ENCODE data around the gene CYTH4. TPM values are rescaled to one million over a fixed set of nuclear protein-coding genes. Genes with fewer than 3 reads are reported as not detected.
A peak's percentile ranks its signal among the peaks of the same experiment; 100 is the strongest.

Gene CYTH4
- polyA plus RNA-seq, 4 donors = 1.1 to 5.4 (median 3.6) TPM

DNA sequence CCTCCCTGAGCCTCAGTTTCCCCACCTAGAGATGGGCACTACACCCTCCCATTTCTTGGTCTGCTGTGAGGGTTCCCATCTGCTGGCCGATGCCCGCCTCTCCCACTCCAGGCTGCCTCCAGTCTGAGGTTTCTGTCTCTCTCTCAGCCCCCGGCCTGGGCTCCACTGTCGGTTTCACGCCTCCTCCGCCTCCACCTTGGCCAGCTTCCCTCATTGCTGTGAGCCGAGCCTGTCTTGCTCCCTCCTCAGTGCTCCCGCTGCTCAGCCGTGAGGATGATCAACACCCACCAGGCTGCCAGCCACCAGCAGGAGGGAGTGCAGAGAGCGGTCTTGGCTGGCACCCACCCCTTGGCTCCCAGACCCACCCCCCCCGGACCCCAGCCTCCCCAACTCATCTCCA is 61.0 kb downstream of the CYTH4 start:
- FAIRE-seq (no peak), DNase-seq (no peak)
- Histone ChIP-seq H3K9me3 (ENCODE audit: control insufficient read depth in 2 of 2, insufficient read depth in 1 of 2, low read depth in 1 of 2, low read length in 1 of 2) (no peaks in the 10 kb centered on the region), H3K27me3 (ENCODE audit: control insufficient read depth in 3 of 3, insufficient read depth in 3 of 3, low read length in 3 of 3) (no peaks in the 10 kb centered on the region), H3K4me1 (ENCODE audit: control insufficient read depth in 3 of 3, insufficient read depth in 2 of 3, low read depth in 1 of 3, low read length in 2 of 3) (peaks cover 4 to 23% (median 6%) of the 10 kb centered on the region in 3 donors), H3K4me3 (ENCODE audit: low read depth in 1 of 3, low read length in 3 of 3) (no peak overlapping the region), H3K36me3 (ENCODE audit: control insufficient read depth in 3 of 3, insufficient read depth in 2 of 3, low read depth in 1 of 3, low read length in 3 of 3) (no peaks in the 10 kb centered on the region), H3K27ac (ENCODE audit: low read depth in 1 of 3, low read length in 2 of 3) (no peak overlapping the region)
- WGBS, 3 donors = 61 to 69% (median 64%) methylated on average over 11 of the region's 11 CpGs

DNA sequence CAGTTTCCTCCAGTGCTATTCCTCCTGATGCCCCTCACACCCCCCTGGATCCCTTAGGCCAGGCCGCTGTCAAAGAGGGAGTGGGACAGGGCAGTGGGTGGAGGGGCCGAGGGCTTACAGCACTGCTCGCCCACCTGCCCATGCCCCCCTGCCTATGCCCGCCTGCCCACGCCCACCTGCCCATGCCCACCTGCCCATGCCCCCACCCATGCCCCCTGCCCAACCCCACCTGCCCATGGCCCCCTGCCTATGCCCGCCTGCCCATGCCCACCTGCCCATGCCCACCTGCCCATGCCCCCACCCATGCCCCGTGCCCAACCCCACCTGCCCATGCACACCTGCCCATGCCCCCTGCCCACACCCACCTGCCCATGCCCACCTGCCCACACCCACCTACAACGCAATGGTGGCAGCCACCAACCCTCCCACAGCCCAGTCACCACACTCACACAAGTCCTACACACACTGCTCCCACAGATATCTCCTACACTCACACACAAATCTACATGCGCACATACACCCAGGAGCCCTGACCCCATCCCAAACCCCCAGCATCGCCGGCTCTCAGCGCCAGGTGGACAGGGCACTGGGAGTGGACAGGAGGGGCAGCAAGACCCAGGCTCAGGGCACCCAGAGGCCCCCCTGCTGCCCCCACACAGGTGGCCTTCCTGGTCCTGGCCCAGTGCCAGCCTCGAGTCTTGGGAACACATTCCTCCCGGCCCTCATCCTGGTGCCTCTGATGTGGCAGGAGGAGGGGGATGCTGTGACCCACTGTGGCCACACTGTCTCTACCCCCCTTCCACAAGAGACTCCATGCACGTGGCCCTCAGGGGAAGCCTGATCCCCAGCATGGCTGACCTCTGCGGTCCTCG is 61.8 kb downstream of the CYTH4 start:
- FAIRE-seq = no peak
- Histone ChIP-seq H3K4me1 (ENCODE audit: control insufficient read depth in 3 of 3, insufficient read depth in 2 of 3, low read depth in 1 of 3, low read length in 2 of 3) (peaks cover 2 to 16% (median 6%) of the 10 kb centered on the region in 3 donors), H3K4me3 (ENCODE audit: low read depth in 1 of 3, low read length in 3 of 3) (no peak overlapping the region), H3K27ac (ENCODE audit: low read depth in 1 of 3, low read length in 2 of 3) (no peak overlapping the region), H3K27me3 (ENCODE audit: control insufficient read depth in 3 of 3, insufficient read depth in 3 of 3, low read length in 3 of 3) (no peaks in the 10 kb centered on the region), H3K9me3 (ENCODE audit: control insufficient read depth in 2 of 2, insufficient read depth in 1 of 2, low read depth in 1 of 2, low read length in 1 of 2) (no peaks in the 10 kb centered on the region), H3K36me3 (ENCODE audit: control insufficient read depth in 3 of 3, insufficient read depth in 2 of 3, low read depth in 1 of 3, low read length in 3 of 3) (no peaks in the 10 kb centered on the region)
- 68 to 77% (median 69%) methylated on average over 12 to 17 of the region's 17 CpGs for WGBS, 3 donors
- no peak for DNase-seq

DNA sequence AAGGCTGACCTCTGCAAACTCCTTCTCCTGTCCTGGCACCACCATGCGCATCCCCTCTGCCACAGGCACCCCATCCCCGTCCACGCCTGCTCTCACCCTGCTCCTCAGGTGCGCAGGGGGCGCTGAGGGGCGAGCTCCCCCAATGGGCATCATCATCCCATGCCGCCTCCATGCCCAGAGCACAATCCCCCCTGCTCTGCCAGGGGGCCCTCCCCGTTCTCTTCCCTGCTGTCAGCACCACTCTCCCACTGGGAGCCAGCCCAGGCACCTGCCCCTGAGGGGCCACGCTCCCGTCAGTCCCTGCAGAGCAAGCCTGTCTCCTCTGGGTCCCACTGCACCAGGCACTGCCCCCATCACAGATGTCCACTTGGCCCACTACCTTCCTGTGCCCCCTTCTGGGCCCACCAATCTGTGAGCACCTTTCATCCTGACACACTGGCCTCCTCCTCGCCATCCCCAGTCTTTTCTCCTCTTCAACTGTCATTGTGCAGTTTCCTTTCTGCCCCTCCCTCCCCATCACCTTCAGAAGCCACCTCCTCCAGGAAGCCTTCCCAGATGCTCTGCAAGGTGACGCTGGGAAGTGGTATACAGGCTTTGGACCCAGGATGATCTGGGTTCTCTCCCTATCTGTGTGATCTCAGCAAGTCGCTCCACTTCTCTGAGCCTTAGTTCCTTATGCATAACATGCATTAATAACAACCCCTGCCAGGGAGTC is 62.6 kb downstream of the CYTH4 start:
- FAIRE-seq = no peak
- H3K27ac ChIP-seq (ENCODE audit: low read depth in 1 of 3, low read length in 2 of 3) = no peak overlapping the region
- WGBS, 3 donors = 76 to 78% (median 78%) methylated on average over 10 to 13 of the region's 13 CpGs
- H3K27me3 ChIP-seq (ENCODE audit: control insufficient read depth in 3 of 3, insufficient read depth in 3 of 3, low read length in 3 of 3) = no peaks in the 10 kb centered on the region
- DNase-seq = no peak
- no peak overlapping the region for H3K4me3 ChIP-seq (ENCODE audit: low read depth in 1 of 3, low read length in 3 of 3)
- H3K36me3 ChIP-seq (ENCODE audit: control insufficient read depth in 3 of 3, insufficient read depth in 2 of 3, low read depth in 1 of 3, low read length in 3 of 3) = no peaks in the 10 kb centered on the region
- H3K9me3 ChIP-seq (ENCODE audit: control insufficient read depth in 2 of 2, insufficient read depth in 1 of 2, low read depth in 1 of 2, low read length in 1 of 2) = no peaks in the 10 kb centered on the region
- H3K4me1 ChIP-seq (ENCODE audit: control insufficient read depth in 3 of 3, insufficient read depth in 2 of 3, low read depth in 1 of 3, low read length in 2 of 3) = peaks cover 0 to 12% (median 6%) of the 10 kb centered on the region in 3 donors

DNA sequence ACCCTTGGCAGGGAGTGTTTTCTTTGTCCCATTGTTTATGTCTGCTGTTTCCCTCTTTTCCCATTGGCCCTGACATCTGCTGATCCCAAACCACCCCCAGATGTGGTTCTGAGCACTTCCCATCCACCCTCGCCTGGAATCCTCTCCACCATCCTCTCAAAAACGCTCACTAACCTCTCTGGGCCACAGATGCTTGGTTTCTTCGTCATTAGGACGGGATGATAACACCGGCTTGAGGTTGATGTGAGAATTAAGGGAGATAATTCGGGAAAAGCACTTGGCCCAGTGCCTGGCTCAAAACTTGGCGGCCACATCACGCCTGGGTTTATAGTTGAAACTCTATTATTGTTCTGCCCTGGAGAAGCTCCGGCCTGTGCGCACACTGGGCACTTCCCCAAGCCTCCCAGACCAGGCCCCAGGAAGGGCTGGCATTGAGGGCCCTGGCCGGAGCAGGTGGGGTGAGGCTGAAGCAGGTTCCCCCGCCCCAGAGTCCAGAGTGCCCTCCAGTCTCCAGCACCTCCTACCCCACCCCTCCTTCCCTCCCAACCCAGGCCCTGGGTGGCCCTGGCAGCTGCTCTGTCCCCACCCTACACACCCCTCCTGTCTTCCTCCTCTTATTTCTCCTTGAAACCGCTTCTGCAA is 63.7 kb downstream of the CYTH4 start:
- WGBS, 3 donors = 21 to 25% (median 24%) methylated on average over 13 of the region's 13 CpGs
- H3K27me3 ChIP-seq (ENCODE audit: control insufficient read depth in 3 of 3, insufficient read depth in 3 of 3, low read length in 3 of 3) = no peaks in the 10 kb centered on the region
- no peak overlapping the region for H3K4me3 ChIP-seq (ENCODE audit: low read depth in 1 of 3, low read length in 3 of 3)
- FAIRE-seq (no peak), DNase-seq (peak; percentile 36 to 61)
- H3K9me3 ChIP-seq (ENCODE audit: control insufficient read depth in 2 of 2, insufficient read depth in 1 of 2, low read depth in 1 of 2, low read length in 1 of 2) = no peaks in the 10 kb centered on the region
- peaks cover 0 to 12% (median 6%) of the 10 kb centered on the region in 3 donors for H3K4me1 ChIP-seq (ENCODE audit: control insufficient read depth in 3 of 3, insufficient read depth in 2 of 3, low read depth in 1 of 3, low read length in 2 of 3)
- H3K36me3 ChIP-seq (ENCODE audit: control insufficient read depth in 3 of 3, insufficient read depth in 2 of 3, low read depth in 1 of 3, low read length in 3 of 3) = no peaks in the 10 kb centered on the region
- no peak overlapping the region for H3K27ac ChIP-seq (ENCODE audit: low read depth in 1 of 3, low read length in 2 of 3)

DNA sequence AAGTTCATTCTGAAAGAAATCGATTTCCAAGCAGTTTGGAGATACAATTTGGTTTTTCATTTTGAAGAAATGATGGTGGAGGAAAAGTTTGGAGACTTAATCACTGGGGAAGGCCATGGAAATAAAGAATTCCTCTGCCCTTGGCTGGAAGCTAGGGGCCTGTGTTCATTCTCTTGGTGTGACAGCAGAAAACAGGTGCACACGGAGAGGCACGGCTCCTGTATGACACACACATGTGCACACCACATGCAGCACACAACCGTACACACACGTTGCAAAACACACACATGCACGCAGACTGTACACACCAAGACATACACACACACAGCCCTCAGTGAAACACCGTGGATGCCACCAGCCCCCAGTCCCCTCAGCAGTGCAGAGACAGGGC is 64.2 kb downstream of the CYTH4 start:
- H3K9me3 ChIP-seq (ENCODE audit: control insufficient read depth in 2 of 2, insufficient read depth in 1 of 2, low read depth in 1 of 2, low read length in 1 of 2) = no peaks in the 10 kb centered on the region
- WGBS, 3 donors = 29 to 57% (median 39%) methylated on average over 7 of the region's 7 CpGs
- no peak overlapping the region for H3K27ac ChIP-seq (ENCODE audit: low read depth in 1 of 3, low read length in 2 of 3)
- FAIRE-seq (no peak), DNase-seq (no peak)
- H3K27me3 ChIP-seq (ENCODE audit: control insufficient read depth in 3 of 3, insufficient read depth in 3 of 3, low read length in 3 of 3) = no peaks in the 10 kb centered on the region
- H3K4me3 ChIP-seq (ENCODE audit: low read depth in 1 of 3, low read length in 3 of 3) = no peak overlapping the region
- H3K4me1 ChIP-seq (ENCODE audit: control insufficient read depth in 3 of 3, insufficient read depth in 2 of 3, low read depth in 1 of 3, low read length in 2 of 3) = peaks cover 0 to 12% (median 6%) of the 10 kb centered on the region in 3 donors
- no peaks in the 10 kb centered on the region for H3K36me3 ChIP-seq (ENCODE audit: control insufficient read depth in 3 of 3, insufficient read depth in 2 of 3, low read depth in 1 of 3, low read length in 3 of 3)

DNA sequence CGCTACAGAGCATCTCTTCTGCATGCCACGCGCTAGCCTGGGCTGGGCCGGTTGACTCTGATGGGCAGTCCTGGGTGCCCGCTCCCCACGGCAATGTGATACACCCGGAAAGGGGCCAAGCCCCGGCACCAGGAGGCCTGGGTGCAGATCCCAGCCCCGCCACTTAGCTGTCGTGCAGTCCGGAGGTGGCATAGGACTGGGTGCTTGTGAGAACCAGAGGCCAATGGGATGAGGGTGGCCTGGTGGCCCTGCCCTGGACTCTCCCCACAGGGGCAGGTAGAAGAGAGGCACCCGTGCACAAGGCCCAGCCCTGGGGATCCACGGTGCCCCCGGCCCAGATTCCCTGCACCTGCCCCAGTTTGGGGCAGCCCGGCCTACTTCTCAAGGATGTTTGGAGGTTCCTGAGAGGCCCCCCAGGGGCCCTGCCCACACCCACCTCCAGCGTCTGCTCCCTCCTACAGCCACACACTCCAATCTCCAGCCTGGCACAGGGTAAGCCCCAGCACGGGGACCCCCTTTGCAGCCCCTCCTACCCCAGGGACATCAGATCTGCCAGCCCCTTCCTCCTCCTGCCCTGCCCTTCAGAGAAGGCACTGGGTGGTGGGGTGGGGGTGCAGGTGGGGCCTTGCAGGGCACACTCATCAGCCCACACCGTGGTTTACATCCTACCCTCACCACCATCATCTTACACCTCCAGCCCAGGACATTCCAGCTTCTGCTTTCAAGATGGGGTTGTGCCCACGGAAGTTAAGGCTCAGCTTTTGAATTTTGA is 66.9 kb downstream of the CYTH4 start:
- H3K27ac ChIP-seq (ENCODE audit: low read depth in 1 of 3, low read length in 2 of 3) = no peak overlapping the region

DNA sequence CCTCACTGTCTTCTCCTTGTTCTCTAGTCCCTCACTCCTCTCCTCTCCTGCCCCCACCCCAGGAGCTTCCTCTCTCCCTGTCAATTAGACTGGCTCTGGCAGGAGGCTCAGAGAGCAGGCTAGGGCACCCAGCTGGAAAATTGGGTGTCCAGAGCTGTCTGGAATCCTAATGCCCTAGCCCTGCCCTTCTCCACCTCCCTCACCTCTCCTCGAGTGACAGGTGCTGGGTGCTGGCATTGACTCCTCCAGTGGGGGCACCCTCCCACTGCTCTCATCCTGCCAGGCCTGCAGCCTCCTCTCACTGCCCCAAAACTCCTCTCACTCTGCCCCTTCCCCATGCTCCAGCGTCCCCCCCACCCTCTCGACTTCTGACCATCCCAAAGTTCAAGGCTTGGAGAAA is 68.9 kb downstream of the CYTH4 start:
- FAIRE-seq (no peak), DNase-seq (no peak)
- peaks cover 0 to 12% (median 2%) of the 10 kb centered on the region in 3 donors for H3K4me1 ChIP-seq (ENCODE audit: control insufficient read depth in 3 of 3, insufficient read depth in 2 of 3, low read depth in 1 of 3, low read length in 2 of 3)
- no peak overlapping the region for H3K27ac ChIP-seq (ENCODE audit: low read depth in 1 of 3, low read length in 2 of 3)
- no peaks in the 10 kb centered on the region for H3K27me3 ChIP-seq (ENCODE audit: control insufficient read depth in 3 of 3, insufficient read depth in 3 of 3, low read length in 3 of 3)
- no peaks in the 10 kb centered on the region for H3K36me3 ChIP-seq (ENCODE audit: control insufficient read depth in 3 of 3, insufficient read depth in 2 of 3, low read depth in 1 of 3, low read length in 3 of 3)
- 43 to 71% (median 56%) methylated on average over 2 to 3 of the region's 3 CpGs for WGBS, 3 donors
- H3K4me3 ChIP-seq (ENCODE audit: low read depth in 1 of 3, low read length in 3 of 3) = no peak overlapping the region
- H3K9me3 ChIP-seq (ENCODE audit: control insufficient read depth in 2 of 2, insufficient read depth in 1 of 2, low read depth in 1 of 2, low read length in 1 of 2) = no peaks in the 10 kb centered on the region

More for the DNA sequence above, 66.9 kb downstream of the CYTH4 start:
- no peaks in the 10 kb centered on the region for H3K36me3 ChIP-seq (ENCODE audit: control insufficient read depth in 3 of 3, insufficient read depth in 2 of 3, low read depth in 1 of 3, low read length in 3 of 3)
- peaks cover 0 to 16% (median 6%) of the 10 kb centered on the region in 3 donors for H3K4me1 ChIP-seq (ENCODE audit: control insufficient read depth in 3 of 3, insufficient read depth in 2 of 3, low read depth in 1 of 3, low read length in 2 of 3)
- no peak overlapping the region for H3K4me3 ChIP-seq (ENCODE audit: low read depth in 1 of 3, low read length in 3 of 3)
- DNase-seq (no peak), FAIRE-seq (no peak)
- no peaks in the 10 kb centered on the region for H3K27me3 ChIP-seq (ENCODE audit: control insufficient read depth in 3 of 3, insufficient read depth in 3 of 3, low read length in 3 of 3)
- no peaks in the 10 kb centered on the region for H3K9me3 ChIP-seq (ENCODE audit: control insufficient read depth in 2 of 2, insufficient read depth in 1 of 2, low read depth in 1 of 2, low read length in 1 of 2)
- 91 to 92% (median 91%) methylated on average over 16 to 19 of the region's 19 CpGs for WGBS, 3 donors

DNA sequence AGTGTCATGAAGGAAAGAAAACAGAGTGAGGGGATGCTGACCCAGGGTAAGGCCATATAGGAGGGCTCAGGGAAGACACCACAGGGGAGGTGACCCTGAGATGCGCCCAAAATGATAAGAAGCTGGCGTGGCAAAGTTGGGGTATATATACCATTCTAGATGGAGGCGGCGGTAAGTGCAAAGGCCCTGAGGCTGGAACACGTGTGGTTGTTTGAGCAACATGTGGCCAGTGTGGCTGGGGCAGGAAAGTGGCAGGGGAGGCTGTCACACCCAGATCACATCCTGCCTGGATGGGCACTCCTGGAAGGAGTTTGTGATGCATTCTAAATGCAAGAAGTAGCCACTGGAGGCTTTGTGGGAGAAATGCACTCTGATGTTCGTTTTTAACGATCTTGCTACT is 70.2 kb downstream of the CYTH4 start:
- 79 to 85% (median 80%) methylated on average over 7 of the region's 7 CpGs for WGBS, 3 donors
- no peak for FAIRE-seq
- DNase-seq = no peak
- no peak overlapping the region for H3K27ac ChIP-seq (ENCODE audit: low read depth in 1 of 3, low read length in 2 of 3)
- no peaks in the 10 kb centered on the region for H3K36me3 ChIP-seq (ENCODE audit: control insufficient read depth in 3 of 3, insufficient read depth in 2 of 3, low read depth in 1 of 3, low read length in 3 of 3)
- H3K4me1 ChIP-seq (ENCODE audit: control insufficient read depth in 3 of 3, insufficient read depth in 2 of 3, low read depth in 1 of 3, low read length in 2 of 3) = peaks cover 0 to 7% (median 0%) of the 10 kb centered on the region in 3 donors
- peaks cover 0 to 3% of the 10 kb centered on the region in 2 donors for H3K9me3 ChIP-seq (ENCODE audit: control insufficient read depth in 2 of 2, insufficient read depth in 1 of 2, low read depth in 1 of 2, low read length in 1 of 2)
- no peak overlapping the region for H3K4me3 ChIP-seq (ENCODE audit: low read depth in 1 of 3, low read length in 3 of 3)
- H3K27me3 ChIP-seq (ENCODE audit: control insufficient read depth in 3 of 3, insufficient read depth in 3 of 3, low read length in 3 of 3) = no peaks in the 10 kb centered on the region
